Occipital lobe (tissue), 2 donors: Measurements from ENCODE around the gene ACAP2. TPM values are rescaled to one million over a fixed set of nuclear protein-coding genes. Genes with fewer than 3 reads are reported as not detected.
"Not testable (repeated sequence)": the region's sequence is repeated elsewhere in the genome, so short reads cannot be mapped to it uniquely, and the experiment has no call there.

Experiments used
- DNase-seq: peaks from one replicate; lab custom pipeline; 2025; lab: John Stamatoyannopoulos, UW
- total RNA-seq: library from RNA; depleted of rRNA; stranded (reverse); fragments of >200 nt; gene quantifications from one replicate; pipeline ENCODE4 v1.2.3, GENCODE V29; 2014

ACAP2 gene
- total RNA-seq, 1 donor from 2014 or later = 199 TPM

DNA sequence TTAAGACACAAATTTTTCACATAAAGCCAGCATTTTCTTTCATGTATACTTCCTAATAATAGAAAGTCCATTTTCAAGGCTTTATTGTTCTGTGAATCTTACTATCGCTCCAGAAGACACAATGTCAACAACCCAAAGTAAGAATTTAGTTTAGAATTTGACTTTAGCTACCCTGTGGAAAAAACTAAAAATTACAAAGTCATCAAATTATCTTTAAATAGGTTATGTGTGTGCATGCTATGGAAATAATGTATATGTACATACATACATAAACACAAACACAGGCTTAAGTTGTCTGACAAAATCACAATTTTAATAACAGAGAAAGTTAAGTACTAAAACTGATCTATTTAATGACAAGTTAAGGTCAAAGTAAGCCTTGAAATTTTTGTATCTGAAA, 151.7 kb downstream of the ACAP2 start:
- DNase-seq = no peak

DNA sequence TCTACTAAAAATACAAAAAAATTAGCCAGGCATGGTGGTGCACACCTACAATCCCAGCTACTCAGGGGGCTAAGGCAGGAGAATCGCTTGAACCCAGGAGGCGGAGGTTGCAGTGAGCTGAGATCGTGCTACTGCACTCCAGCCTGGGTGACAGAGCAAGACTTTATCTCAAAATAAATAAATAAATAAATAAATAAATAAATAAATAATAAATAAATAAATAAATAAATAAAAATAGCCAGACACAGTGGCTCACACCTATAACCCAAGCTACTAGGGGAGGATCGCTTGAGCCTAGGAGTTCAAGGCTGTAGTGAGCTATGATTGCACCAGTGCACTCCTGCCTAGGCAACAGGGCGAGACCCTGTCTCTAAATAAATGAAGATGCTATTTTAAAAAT, 152.2 kb downstream of the ACAP2 start:
- not testable (repeated sequence) for DNase-seq

DNA sequence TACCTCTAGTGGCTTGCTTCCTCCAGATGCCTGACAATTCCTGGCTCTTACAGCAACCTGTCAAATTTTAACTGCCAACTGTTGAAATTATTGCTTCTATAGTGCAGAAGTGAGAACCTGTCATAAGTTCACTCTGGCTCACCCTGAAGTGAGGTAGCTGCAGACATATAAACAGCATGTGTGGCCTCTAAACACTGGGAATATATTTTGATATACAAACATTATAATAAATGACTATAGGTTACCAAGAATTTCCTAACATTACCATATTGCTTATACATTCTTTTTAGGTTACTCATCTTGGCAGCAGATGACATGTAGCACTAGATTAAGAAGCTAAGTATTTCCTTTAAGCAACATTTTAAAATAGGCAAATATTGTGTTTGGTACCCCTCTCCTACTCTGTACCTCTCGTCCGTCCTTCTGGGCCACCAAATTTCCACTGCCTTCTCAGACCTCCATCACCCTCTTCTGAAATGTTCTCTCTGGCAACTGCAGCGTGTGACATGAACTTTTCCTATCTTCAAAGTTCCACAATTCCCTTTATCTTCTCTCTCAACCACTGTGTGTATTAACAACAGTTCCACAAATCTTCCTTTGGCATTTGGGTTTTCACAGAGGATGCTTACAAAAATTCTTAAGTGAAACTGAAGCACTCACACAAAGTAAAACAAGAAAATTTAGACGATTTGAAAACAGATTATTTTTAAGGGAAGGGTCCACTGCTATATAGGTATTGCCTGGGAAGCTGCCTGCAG, 156.5 kb downstream of the ACAP2 start:
- no peak for DNase-seq

DNA sequence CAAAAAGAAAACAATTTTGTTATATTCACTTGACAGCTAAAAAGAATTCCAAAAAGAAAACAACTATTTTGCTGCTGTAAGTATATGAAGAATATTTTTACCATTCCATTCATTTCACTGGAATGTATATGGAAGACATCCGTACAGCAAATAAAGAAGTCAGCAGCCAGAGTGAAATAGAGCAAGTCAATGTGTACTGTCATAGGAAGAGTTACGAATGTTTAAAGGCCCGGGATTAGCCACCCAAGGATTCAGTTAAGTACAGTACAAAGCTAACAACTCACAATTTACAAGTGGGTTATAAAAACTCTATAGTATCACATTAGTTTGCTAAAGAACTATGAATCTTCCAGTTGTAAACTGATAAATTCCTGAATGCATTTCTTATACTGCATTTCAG, 157.4 kb downstream of the ACAP2 start:
- DNase-seq = no peak

DNA sequence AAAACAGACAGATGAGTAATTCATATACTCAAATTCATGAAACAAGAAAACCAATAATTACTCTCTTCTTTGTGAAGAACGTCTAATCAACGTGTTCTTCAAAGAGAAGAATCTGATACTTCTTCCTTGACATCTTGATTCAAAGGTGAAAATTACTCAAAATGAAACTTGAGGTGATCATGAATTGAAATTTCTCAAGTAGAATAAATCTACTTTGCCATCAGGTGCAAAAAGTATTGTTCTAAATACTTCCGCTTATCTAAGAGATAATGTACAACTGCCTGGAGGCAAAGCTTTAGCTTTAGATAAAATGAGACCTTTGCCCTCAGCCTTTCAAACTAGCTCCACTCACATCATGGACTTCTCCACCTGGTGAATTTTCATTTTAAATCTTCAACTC, 158.0 kb downstream of the ACAP2 start:
- no peak for DNase-seq

DNA sequence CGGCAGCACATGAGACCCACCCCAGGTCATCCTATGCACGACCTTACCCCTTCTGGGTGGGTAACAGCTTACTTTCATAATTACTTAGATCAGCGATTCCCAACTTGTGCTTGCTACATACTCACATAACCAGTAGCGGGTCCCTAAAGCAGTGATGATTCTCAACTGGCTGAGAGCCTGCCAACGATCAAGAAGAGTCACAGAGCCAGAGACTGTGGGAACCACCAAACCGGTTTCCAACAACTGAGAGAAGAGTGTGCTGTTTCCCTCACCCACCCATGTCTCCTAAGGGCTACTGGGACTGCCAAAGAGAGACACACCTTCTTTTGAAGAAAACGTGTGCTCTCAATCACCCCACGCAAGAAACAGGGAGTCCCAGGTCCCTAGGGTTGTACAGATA, 159.9 kb downstream of the ACAP2 start:
- DNase-seq = no peak

DNA sequence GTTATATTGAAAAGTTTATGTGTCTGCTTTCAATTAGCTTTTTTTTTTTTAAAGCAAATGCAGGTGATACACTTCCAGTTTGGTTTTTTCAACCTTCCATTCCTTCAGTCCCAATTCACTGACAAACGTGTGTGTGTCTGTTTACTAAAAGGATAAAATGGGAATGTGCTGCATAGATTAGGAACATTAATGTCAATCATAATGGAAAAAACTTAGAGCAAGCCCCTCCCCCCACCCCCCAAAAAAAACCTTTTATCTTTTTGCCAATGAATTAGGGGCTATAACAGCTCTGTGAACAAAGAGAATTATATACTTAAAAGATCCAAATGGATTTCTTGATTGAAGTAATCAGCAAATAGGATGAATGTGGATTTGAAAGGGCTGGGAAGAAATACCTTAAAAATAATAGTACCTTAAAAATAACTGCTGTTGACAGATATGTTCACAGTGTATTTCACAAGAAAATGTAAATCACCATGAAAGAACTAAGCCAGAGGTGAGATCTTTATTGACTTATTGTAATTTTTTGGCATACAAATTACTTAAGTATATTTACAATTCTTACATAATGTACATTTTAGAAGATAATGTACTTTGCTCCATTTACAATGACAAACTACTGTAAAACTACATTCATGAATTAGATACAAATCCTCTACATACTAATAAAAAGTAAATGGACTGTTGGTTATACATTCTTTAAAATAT, 168.4 kb downstream of the ACAP2 start:
- no peak for DNase-seq

DNA sequence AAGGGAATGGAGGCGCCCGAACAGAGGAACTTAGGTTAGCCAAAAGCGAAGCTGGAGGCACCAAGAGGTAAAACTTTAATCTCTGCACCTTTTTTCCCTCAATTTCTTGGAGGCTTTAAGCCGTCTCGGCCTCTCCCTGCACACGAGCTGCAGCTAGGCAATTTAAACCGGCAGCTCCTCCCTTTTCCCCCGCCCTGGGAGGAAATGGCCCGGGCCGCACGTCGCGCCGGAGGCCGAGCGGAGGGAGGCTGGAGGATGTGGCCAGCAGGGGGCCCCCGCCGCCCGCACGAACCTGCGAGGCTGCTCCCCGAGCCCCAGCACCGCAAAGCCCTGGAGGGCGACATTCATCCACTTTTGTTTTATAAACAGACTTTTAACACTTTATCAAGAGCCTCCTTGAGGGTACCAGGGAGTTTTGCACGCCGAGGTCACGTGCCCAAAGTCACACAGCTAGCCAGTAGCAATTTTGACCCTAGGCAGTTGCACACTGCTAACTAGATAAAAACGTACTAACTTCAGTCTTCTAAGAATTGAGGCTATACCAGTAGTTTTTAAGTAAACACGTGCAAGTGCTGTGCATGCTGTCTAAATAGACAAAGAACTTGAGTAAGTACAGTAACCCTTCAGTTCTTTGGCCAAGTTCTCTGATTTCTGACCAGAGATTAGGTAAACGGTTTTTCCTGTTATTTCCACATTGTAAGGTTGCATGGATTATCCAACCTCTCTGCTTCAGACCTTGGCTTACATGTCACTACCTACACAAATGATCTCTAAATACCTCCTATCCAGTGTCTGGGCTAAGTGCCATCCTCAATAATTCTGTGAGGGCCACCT, 171.2 kb downstream of the ACAP2 start:
- peak; percentile 82 for DNase-seq

DNA sequence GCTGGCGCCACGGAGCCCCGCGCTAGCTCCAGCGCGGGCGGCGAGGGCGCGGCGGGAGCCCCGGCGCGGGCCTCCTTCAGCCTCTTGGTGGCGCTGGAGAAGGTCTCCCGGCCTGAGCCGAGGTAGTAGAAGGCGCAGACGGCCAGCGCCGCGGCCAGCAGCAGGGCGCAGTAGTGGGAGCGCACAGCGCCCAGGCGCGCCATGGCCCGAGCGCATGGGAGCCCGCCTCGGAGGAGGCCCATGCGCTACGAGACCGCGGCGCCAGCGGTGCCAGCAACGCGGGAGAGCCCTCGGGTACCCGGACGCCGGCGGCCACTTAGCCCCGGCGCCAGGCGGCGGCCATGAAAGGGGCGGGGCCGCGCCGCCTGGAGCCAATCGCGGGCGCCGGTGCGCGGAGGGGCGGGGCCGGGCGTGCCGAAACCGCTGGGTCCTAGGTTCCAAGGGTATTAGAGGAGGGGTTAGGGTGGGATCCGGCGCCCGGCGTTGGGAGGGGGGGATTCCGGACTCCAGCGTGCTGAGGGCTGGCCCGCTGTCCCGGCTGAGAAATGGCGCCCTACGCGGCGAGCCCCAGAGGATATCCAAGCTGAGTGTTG, 171.9 kb downstream of the ACAP2 start, which contains the start of gene XXYLT1:
Gene XXYLT1 (minus strand): TSS at position 343 of the 593 bp plus-strand sequence. CDS start 101 bp downstream, at position 242.
- DNase-seq = peak; percentile 88

DNA sequence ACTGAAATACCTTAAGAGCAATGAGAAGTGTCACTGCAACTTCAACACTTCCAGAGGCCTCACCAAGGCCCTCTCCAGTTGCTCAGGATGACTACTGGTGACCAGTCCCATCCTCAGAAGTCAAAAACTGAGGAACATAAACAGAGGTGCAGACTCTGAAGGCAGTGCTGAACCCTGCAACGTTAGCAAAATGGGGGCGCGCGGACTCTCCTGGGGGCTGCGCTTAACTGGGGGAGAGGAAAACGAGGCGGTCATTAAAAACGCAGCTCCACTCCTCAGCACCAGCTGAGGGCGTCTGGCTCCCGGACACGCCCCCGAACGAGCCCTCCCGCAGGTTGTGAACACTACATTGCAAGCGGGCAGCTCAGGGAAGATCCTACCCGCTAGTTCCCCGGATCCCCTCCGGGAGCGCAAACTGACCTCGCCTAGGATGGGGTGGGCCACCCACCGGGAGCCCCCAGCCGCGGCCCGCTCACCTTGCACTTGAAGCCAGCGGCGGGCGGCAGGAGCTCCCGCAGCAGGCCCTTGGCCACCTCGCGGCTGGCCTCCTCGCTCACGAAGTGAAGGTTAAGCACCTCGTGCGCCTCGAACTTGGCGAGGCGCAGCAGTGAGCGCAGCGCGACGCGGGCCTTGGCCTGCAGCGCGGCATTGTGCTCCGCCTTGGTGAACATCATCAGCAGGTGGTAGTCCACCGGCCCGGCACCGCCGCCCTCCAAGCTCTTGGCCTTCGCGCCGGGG, 172.6 kb downstream of the ACAP2 start:
- DNase-seq = no peak

DNA sequence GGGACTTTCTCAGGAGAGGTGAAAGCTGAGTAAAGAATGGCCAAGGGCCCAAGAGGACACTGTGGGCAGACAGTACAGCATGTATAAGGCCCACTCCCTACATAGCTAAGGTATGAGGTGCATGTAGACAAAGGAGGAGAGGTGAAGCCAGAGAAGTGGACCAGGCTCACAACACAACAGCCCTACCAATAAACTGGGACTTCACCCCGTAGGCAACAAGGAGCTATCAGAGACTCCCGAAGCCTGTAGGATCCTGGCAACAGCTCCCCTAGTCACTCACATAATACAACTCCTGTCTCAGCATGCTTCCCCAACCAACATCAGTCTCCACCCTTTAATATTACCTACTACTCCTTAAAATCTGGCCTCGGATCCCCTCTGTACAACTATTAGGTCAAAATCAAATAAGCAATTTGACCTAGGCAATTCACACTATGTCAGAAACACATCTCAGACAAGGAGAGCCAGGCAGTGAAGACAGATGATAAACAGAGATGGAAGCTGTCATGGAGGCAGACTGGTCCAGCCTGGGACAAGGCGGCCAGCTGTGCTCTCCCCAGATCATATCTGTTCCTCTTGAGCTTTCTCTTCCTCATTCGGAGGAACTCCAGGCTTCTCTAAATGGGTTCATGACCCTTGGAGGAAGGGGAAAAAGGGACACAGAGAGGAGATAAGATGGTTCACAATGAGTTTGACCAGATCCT, 173.3 kb downstream of the ACAP2 start:
- no peak for DNase-seq

DNA sequence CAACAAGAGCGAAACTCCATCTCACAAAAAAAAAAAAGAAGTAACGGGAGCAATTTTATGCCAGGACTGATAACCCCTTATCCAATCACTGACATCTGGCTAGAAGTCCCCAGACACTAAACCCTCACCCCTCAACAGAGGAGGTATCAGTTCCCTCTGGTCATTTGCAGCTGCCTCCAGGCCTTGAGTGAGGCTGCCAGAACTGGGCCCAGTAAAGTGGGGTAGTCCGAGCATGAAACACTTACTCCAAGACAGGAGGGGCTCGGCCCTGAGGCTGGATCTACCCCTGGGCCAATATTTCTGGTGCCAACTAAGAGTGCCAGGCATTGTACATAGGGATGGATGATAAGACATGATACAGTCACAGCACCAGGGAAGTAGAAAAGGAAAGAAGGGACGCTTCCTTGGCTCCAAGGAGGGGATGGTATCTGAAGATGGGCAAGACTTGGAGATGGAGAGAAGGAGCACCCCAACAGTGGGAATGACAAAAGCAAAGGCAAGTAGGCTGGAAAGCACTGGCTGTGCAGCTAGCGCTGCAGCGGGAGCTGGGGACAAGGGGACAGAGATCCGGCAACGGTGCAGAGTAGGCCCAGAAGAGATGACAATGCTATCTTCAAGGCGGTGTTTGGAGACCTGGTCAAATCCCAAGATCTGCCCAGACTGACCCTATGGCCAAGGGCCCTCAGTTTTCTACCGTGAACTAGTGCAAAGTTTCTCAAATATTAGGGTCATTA, 174.1 kb downstream of the ACAP2 start:
- no peak for DNase-seq

DNA sequence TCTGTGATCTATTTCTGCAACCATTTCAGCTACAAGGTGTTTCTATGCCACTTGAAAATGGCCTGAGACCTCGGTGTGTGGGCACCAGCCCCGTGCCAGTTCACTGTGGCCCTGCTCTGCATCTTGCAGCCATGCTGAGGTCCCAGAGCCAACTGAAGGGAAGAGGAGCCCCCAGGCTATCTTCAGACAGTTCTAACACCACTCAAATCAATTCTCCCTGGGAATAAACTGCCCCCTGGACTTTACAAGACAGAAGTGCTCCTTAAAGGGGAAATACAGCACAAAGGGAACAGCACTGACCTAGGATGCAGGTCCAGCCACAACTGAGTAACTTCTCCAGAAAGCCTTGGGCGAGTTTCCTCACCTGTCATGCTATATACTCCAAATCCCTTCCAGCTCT, 175.7 kb downstream of the ACAP2 start:
- DNase-seq = no peak

DNA sequence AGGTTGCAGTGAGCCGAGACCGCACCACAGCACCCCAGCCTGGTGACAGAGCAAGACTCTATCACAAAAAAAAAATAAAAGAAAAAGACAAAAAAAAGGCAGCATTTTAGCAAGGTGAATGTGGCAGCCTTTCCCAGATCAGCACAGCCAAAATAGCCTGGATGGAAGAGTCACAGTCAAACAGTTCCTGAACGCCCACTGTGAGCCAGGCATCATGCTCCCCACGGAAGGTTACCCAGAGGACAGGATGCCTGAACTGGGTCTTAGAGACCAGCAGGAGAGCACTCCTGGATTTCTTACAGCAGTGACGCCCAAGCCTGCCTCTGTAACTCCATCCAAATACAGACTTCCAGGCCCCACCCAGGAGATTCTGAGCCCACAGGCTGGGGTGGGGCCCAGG, 176.4 kb downstream of the ACAP2 start:
- no peak for DNase-seq

DNA sequence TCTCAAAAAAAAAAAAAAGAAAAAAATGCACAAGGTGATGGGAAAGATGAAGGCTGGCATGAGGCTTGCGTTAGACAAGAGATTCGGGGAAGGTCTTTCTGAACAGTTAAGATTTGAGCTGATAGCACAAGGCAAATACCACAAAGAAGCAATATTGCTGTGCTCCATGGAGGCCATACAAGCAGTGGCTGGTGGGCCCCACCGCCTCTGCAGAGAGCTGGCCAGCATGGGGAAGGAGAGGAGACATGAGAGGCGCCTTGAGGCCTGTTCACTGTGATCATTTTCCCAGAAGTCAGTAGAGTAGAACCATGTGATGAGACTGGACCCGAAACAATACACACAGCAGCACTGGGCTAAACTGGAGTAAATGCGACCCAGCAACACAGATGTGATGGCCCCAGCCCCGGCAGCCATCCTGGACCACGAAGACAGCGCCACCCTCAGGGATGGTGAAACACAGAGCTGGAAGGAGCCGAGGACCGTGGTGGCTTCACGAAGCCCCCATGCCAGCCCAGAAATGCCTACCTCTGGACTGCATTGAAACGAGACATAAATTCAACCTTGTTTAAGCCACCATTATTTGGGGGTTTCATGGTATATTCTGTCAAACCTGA, 177.3 kb downstream of the ACAP2 start:
- DNase-seq = no peak

DNA sequence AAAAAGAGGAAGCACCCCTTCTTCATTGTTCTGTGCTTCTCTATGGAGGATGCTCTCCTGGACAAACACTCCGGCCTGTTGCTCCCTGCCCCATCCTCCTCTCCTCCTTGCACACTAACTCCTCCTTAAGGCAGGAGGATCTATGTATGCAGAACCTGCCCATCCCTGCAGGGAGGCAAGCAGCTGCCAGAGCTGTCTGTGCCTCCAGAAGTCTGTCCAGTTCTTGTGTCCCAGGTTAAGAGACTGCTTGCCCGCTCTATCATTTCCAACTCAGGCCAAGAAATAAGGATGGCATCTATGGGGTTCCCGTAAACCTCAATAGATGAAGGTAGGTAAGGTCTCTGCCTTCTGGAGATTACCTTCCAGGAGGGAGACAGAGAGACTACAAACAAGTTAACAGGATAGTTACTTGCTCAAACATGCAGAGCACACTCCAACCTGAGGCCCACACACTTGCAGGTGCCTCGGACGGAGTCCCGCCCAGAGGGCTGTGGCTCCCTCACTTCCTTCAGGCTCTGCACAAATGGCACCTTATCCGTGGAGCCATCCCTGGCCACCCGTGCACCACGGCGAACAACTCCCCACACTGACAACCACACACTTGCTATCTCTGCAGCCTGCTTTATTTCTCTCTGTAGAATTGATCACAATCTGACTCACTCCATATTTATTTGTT, 178.8 kb downstream of the ACAP2 start:
- DNase-seq = no peak

DNA sequence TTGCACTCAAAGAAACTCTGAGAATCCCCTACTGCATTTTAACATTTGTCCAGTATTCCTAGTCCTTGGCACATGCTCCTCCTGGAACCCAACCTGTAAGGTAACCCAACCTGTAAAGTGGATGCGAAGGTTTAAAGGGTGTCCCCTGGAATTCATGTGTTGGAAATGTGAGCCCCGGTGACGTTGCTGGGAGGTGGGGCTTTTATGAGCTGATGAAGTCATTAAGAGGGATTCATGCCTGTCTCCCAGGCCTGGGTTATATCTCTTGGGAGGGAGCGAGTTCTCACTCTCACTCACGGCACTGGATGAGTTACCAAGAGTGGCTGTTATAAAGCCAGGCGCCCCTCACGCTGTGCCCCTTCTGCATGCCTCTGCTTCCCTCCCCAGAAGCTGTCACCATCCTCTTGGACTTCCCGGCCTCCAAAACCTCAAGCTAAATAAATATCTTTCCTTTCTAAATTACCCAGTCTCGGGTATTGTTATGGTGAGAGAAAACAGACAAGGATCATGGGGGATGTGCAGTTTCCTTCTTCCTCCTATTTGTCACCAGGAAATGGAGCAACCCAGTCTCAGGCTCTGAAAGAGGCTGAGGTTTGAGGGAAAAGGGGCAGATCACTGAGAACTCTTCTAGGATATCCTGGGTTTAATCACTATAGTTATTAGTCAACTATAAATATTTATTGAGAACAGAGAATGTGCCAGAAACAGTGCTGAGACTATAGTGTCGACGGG, 179.5 kb downstream of the ACAP2 start:
- DNase-seq = no peak

DNA sequence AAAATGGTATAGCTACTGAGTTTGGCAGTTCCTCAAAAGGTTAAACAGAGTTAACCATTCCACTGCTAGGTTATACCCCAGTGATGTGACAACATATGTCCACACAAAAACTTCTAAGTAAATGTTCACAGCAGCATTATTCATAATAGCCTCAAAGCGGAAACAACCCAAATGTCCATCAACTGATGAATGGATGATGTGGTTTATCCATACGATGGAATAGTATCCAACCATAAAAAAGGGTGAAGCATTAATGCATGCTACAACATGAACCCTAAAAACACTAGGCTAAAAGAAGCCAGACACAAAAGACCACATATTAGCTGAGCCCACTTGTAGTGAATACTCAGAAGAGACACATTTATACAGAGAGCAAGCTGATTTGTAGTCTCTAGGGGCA, 180.9 kb downstream of the ACAP2 start:
- no peak for DNase-seq
